NB4 (cell line): Measurements from ENCODE around the gene GRM5.

Experiments
- POLR2A ChIP-seq: IDR thresholded peaks from 2 replicates; pipeline ENCODE4 v1.6.1; 2011; ENCODE audit warnings: mild to moderate bottlenecking; ENCODE audit not compliant: insufficient read length; ENCODE audit errors: extremely low read depth
- TF ChIP-seq, protein P1 (sequence below): IDR thresholded peaks from one replicate; pipeline ENCODE4 v1.5.1; 2012; ENCODE audit warnings: low read depth, low read length
- TF ChIP-seq, protein P2 (sequence below): IDR thresholded peaks from 2 replicates; pipeline ENCODE4 v1.6.1; 2011; ENCODE audit warnings: low read depth, low read length

DNA sequence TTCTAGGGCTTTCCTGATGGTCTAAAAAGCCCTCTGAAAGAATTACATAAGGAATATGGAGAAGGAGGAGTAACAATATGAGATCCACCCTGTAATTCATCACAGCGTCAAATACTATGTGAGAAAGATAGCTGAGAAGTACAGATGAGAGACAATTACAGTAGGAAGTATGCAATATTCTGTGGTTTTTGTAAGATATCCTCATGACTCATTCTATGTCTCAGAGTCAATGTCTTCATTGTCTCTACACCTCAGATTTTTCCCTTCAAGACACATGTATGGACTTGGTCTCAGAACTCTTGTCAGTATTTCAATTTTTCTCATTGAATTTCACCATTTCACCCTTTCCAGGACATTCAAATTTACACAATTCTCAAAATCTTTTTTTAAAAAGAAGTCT lies 385.0 kb downstream of the GRM5 start:
- TF ChIP-seq, protein P1, sequence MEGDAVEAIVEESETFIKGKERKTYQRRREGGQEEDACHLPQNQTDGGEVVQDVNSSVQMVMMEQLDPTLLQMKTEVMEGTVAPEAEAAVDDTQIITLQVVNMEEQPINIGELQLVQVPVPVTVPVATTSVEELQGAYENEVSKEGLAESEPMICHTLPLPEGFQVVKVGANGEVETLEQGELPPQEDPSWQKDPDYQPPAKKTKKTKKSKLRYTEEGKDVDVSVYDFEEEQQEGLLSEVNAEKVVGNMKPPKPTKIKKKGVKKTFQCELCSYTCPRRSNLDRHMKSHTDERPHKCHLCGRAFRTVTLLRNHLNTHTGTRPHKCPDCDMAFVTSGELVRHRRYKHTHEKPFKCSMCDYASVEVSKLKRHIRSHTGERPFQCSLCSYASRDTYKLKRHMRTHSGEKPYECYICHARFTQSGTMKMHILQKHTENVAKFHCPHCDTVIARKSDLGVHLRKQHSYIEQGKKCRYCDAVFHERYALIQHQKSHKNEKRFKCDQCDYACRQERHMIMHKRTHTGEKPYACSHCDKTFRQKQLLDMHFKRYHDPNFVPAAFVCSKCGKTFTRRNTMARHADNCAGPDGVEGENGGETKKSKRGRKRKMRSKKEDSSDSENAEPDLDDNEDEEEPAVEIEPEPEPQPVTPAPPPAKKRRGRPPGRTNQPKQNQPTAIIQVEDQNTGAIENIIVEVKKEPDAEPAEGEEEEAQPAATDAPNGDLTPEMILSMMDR = no peak
- TF ChIP-seq, protein P2, sequence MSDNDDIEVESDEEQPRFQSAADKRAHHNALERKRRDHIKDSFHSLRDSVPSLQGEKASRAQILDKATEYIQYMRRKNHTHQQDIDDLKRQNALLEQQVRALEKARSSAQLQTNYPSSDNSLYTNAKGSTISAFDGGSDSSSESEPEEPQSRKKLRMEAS = no peak
- no peak for TF ChIP-seq POLR2A
